Esophagus squamous epithelium (tissue), 5 donors: ENCODE results near the gene UTP3. TPM values are rescaled to one million over a fixed set of nuclear protein-coding genes. Genes with fewer than 3 reads are reported as not detected.

Experiments used
- DNase-seq: peaks from one replicate; lab custom pipeline; 2025; lab: John Stamatoyannopoulos, UW
- H3K27ac ChIP-seq, 4 donors: fragments of 200-600 bp; sonication (generic); one replicate each; pipeline ENCODE4 v1.5.1; 2016 to 2019; ENCODE audit warnings: mild to moderate bottlenecking in 1 of 4
- H3K27me3 ChIP-seq, 4 donors: fragments of 200-600 bp; sonication (generic); 1 replicate in 3 of 4; 2 replicates in 1 of 4; pipeline versions ENCODE4 v1.5.1 to v1.6.0; 2017 to 2021; ENCODE audit warnings: antibody characterized with exemption in 1 of 4
- H3K36me3 ChIP-seq, 3 donors: fragments of 200-600 bp; sonication (generic); one replicate each; pipeline ENCODE4 v1.5.1; 2016 to 2019
- H3K4me1 ChIP-seq, 3 donors: fragments of 200-600 bp; sonication (generic); one replicate each; pipeline ENCODE4 v1.5.1; 2017 to 2019
- H3K4me3 ChIP-seq, 4 donors: fragments of 200-600 bp; sonication (generic); 1 replicate in 3 of 4; 2 replicates in 1 of 4; pipeline ENCODE4 v1.5.1; 2016 to 2019; ENCODE audit warnings: mild to moderate bottlenecking in 2 of 4, moderate library complexity in 1 of 4
- H3K9me3 ChIP-seq, 3 donors: fragments of 200-600 bp; sonication (generic); one replicate each; pipeline ENCODE4 v1.5.1; 2016 to 2019
- POLR2A ChIP-seq, 4 donors: fragments of 450-650 bp; IDR thresholded peaks; one replicate each; pipeline ENCODE4 v1.6.1; 2017; ENCODE audit warnings: antibody characterized with exemption in 4 of 4, mild to moderate bottlenecking in 4 of 4, moderate library complexity in 3 of 4
- WGBS, 2 donors: methylation state at CpG; one replicate each; pipeline ENCODE4 v1.1.5; 2018; 5-methylcytosine and 5-hydroxymethylcytosine counted together
- intact Hi-C: fragments of 100-400 bp; cut with DNase I; formaldehyde crosslinking; loops from one replicate; pipeline ENCODE4 v1.15.0; 2022
- small RNA-seq, 4 donors: library from RNA; depleted of rRNA; stranded (forward); fragments of <200 nt; gene quantifications; one replicate each; pipeline ENCODE3, GENCODE V24; 2016
- total RNA-seq, 4 donors: library from RNA; depleted of rRNA; stranded (reverse); fragments of >200 nt; gene quantifications; one replicate each; pipeline ENCODE4 v1.1.0, GENCODE V29; 2016
- TF ChIP-seq, protein P1 (sequence below), 6 experiments: fragments of 450-650 bp in 4 of 6; fragments of 200-600 bp in 2 of 6; sonication (generic) in 2 of 6; IDR thresholded peaks; one replicate each; pipeline ENCODE4 v1.5.1; 2016 to 2019; ENCODE audit warnings: antibody characterized with exemption in 6 of 6, mild to moderate bottlenecking in 4 of 6, moderate library complexity in 4 of 6
- donor health status: DM: yes; HTN: yes; CAD: no.

Gene UTP3
- total RNA-seq, 4 donors from 2014 or later: 16.0 to 29.8 (median 24.4) TPM

DNA sequence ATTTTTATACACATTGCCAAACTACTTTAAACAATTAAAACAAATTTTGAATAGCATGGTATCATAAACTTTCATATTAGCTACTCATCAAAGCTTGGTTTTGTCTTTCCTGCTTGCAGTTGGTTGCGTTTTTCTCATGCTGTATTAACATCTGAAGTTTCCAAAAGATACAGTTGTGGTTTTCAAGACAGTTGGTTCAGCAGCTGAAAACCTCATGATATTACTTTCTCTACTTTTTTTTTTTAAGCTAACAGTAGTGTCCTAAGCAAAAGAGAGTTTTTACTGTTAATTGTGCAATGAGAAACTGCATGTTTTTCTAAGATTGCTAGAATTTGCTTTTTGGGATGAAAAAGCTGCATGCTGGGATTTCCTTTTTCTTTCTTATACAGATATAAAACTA lies 48.7 kb downstream of the UTP3 start:
- 74 to 79% methylated on average over 1 of the region's 1 CpG for WGBS, 2 donors
- Histone ChIP-seq H3K4me3 (no peak overlapping the region), H3K27me3 (no peaks in the 10 kb centered on the region), H3K27ac (no peak overlapping the region), H3K4me1 (peaks cover 4 to 86% (median 15%) of the 10 kb centered on the region in 3 donors), H3K9me3 (no peaks in the 10 kb centered on the region), H3K36me3 (no peaks in the 10 kb centered on the region)
- DNase-seq: no peak
- intact Hi-C loops: no loop called here
- TF ChIP-seq POLR2A (IDR thresholded peaks at IDR 0.05): no peak
- TF ChIP-seq, protein P1, sequence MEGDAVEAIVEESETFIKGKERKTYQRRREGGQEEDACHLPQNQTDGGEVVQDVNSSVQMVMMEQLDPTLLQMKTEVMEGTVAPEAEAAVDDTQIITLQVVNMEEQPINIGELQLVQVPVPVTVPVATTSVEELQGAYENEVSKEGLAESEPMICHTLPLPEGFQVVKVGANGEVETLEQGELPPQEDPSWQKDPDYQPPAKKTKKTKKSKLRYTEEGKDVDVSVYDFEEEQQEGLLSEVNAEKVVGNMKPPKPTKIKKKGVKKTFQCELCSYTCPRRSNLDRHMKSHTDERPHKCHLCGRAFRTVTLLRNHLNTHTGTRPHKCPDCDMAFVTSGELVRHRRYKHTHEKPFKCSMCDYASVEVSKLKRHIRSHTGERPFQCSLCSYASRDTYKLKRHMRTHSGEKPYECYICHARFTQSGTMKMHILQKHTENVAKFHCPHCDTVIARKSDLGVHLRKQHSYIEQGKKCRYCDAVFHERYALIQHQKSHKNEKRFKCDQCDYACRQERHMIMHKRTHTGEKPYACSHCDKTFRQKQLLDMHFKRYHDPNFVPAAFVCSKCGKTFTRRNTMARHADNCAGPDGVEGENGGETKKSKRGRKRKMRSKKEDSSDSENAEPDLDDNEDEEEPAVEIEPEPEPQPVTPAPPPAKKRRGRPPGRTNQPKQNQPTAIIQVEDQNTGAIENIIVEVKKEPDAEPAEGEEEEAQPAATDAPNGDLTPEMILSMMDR (IDR thresholded peaks at IDR 0.05): no peak

DNA sequence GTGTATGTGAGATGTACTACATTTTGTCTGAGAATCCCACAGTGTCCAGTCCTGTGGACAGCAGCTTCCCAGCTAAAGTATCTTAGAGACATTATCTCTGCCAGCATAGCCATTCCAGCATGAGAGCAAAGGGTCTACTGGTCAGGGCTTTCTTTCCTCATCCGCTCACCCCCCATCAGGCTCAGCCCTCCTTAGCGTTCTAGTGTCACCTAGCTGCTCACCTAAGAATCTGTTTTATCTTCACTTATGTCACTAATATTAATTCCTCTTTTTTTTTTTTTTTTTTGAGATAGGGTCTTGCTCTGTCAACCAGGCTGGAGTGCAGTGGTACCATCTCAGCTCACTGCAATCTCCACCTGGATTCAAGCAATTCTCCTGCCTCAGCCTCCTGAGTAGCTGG lies 49.1 kb downstream of the UTP3 start:
- no peak overlapping the region for H3K4me3 ChIP-seq
- H3K9me3 ChIP-seq: no peaks in the 10 kb centered on the region
- H3K36me3 ChIP-seq: no peaks in the 10 kb centered on the region
- no peak for TF ChIP-seq POLR2A (IDR thresholded peaks at IDR 0.05)
- TF ChIP-seq, protein P1 (IDR thresholded peaks at IDR 0.05): no peak
- no peaks in the 10 kb centered on the region for H3K27me3 ChIP-seq
- WGBS, 2 donors: 86 to 88% methylated on average over 2 of the region's 2 CpGs
- DNase-seq: no peak
- intact Hi-C loops: no loop called here
- no peak overlapping the region for H3K27ac ChIP-seq
- H3K4me1 ChIP-seq: peaks cover 4 to 90% (median 15%) of the 10 kb centered on the region in 3 donors

DNA sequence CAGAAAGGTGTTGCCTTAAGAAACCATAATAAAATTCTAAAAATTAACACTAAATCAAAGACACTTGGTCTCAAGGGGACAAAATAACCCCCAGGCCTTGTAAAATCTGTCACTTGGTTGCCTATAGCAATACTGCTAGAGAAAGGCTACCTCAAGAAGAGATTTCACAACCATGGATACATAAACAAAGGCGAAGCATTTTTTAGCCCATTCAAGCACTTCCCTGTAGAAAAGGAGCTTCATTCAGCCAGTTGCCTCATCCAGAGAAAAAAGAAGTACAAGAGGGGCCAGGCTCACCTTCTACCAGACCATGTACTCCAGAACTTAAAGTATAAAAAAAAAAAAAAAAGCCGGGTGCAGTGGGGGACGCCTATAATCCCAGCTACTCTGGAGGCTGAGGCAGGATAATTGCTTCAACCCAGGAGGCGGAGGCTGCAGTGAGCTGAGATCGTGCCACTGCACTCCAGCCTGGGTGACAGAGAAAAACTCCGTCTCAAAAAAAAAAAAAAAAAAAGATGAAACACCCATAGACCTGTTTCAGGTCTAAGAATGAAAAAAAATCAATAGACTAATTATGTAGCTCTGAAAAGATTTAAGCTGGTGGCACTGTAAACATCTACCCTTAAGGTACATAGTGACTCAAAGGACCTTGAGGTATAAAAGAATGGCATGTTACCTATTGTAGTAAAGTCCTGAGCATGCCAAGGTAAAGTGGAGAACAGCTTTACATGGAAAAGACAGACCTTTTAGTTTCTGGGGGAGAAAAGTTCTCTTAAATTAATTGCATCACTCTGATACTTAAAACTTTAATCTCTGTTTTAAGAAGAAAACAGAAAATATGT lies 51.4 kb downstream of the UTP3 start:
- no peaks in the 10 kb centered on the region for H3K9me3 ChIP-seq
- no peak for DNase-seq
- H3K4me1 ChIP-seq: peaks cover 4 to 87% (median 15%) of the 10 kb centered on the region in 3 donors
- TF ChIP-seq POLR2A (IDR thresholded peaks at IDR 0.05): no peak
- TF ChIP-seq, protein P1 (IDR thresholded peaks at IDR 0.05): no peak
- no peaks in the 10 kb centered on the region for H3K27me3 ChIP-seq
- no peak overlapping the region for H3K27ac ChIP-seq
- intact Hi-C loops: no loop called here
- no peaks in the 10 kb centered on the region for H3K36me3 ChIP-seq
- H3K4me3 ChIP-seq: no peak overlapping the region
- WGBS, 2 donors: 76 to 81% methylated on average over 6 of the region's 6 CpGs

Small RNA genes lying within 50 kb of the gene (small RNA-seq; reads per million reads assigned to genes)
- gene RNU6-520P (0 reads per million in 4 donors), gene RNU6-784P (0 to 0.45 (median 0.24) reads per million in 4 donors)

Other genes with a start within 250 kb of the UTP3 start
- not detected for gene MUC7, start 216.3 kb upstream of the UTP3 start, total RNA-seq
- gene AMTN, start 170.0 kb upstream of the UTP3 start, total RNA-seq: 1 to 10 TPM in 1 of 4 donors, under 1 TPM in 1, not detected in 2; 0.79 to 1.2 TPM
- gene AMBN, start 96.3 kb upstream of the UTP3 start, total RNA-seq: not detected
- gene ENAM, start 59.8 kb upstream of the UTP3 start, total RNA-seq: not detected
- 100 to 1,000 TPM in 1 of 4 donors, 10 to 100 TPM in 1, 1 to 10 TPM in 1, not detected in 1; 2.0 to 138 (median 29.0) TPM for gene JCHAIN, start 22.0 kb upstream of the UTP3 start, total RNA-seq
- gene RUFY3, start 33.4 kb downstream of the UTP3 start, total RNA-seq: 10 to 100 TPM; 30.4 to 63.9 (median 42.4) TPM
- 10 to 100 TPM; 33.4 to 59.5 (median 54.0) TPM for gene GRSF1, start 151.4 kb downstream of the UTP3 start, total RNA-seq
- gene MOB1B, start 213.8 kb downstream of the UTP3 start, total RNA-seq: 10 to 100 TPM in 3 of 4 donors, 1 to 10 TPM in 1; 8.3 to 17.9 (median 11.6) TPM